SK-N-SH (cell line): ENCODE results near the gene PKDCC.

ENCODE experiments used
- EZH2phosphoT487 ChIP-seq: fragments of 200-600 bp; sonication (generic); IDR thresholded peaks from 2 replicates; pipeline ENCODE4 v1.6.1; 2017; ENCODE audit warnings: low read depth, mixed run types, mild to moderate bottlenecking, antibody characterized with exemption, moderate library complexity, borderline replicate concordance
- POLR2AphosphoS5 ChIP-seq: IDR thresholded peaks from 2 replicates; pipeline ENCODE4 v1.6.1; 2012; ENCODE audit warnings: low read depth, low read length
- RXRA ChIP-seq: IDR thresholded peaks from 2 replicates; pipeline ENCODE4 v1.4.0; 2012; ENCODE audit warnings: low read depth, mild to moderate bottlenecking, borderline replicate concordance
- TF ChIP-seq, protein P1 (sequence below): fragments of 200-600 bp; sonication (generic); IDR thresholded peaks from 2 replicates; pipeline ENCODE4 v1.6.1; 2017; ENCODE audit warnings: antibody characterized with exemption, mild to moderate bottlenecking, moderate library complexity

DNA sequence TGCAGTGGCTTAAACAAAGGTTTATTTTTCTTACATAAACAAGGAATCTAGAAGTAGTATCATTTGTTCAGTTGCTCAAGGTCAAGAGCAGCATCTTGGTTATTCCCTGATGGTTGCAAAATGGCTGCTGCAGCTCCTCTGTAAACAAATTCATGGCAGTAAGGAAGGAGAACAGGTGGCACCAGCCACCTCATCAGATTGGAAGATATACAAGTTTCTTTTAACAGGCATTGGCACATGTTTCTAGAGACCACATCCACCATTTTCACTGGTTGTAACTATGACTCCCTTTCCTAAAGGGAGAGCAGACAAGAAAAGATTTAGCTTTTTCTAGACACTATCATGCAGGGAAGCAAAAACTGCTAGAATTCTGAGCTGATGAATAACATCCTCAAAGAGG, 46.3 kb downstream of the PKDCC start:
- TF ChIP-seq EZH2phosphoT487 (no peak), POLR2AphosphoS5 (no peak), RXRA (no peak)
- TF ChIP-seq, protein P1, sequence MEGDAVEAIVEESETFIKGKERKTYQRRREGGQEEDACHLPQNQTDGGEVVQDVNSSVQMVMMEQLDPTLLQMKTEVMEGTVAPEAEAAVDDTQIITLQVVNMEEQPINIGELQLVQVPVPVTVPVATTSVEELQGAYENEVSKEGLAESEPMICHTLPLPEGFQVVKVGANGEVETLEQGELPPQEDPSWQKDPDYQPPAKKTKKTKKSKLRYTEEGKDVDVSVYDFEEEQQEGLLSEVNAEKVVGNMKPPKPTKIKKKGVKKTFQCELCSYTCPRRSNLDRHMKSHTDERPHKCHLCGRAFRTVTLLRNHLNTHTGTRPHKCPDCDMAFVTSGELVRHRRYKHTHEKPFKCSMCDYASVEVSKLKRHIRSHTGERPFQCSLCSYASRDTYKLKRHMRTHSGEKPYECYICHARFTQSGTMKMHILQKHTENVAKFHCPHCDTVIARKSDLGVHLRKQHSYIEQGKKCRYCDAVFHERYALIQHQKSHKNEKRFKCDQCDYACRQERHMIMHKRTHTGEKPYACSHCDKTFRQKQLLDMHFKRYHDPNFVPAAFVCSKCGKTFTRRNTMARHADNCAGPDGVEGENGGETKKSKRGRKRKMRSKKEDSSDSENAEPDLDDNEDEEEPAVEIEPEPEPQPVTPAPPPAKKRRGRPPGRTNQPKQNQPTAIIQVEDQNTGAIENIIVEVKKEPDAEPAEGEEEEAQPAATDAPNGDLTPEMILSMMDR, result no peak
